NCI-H2081 treated with DMSO at 0.1 percent for 48 hours (cell line): ENCODE data around the gene SNX25.

Experiments
- DNase-seq: peaks from one replicate; lab custom pipeline; 2025; lab: John Stamatoyannopoulos, UW

SNX25 gene

DNA sequence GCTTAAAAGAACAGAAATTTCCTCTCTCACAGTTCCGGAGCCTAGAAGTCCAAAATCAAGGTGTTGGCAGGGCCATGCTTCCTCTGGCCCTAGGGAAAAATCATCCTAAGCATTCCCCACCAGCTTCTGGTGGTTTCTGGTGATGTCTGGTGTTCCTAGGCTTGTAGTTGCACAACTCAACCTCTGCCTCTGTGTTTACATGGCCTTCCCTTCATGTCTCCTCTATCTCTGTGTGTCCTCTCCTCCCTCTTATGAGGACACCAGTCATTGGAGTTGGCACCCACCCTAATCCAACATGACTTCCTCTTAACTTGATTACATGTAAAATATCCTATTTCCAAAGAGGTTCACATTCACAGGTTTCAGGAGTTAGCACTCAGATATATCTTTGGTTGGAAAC, 170.9 kb downstream of the SNX25 start:
- no peak for DNase-seq

DNA sequence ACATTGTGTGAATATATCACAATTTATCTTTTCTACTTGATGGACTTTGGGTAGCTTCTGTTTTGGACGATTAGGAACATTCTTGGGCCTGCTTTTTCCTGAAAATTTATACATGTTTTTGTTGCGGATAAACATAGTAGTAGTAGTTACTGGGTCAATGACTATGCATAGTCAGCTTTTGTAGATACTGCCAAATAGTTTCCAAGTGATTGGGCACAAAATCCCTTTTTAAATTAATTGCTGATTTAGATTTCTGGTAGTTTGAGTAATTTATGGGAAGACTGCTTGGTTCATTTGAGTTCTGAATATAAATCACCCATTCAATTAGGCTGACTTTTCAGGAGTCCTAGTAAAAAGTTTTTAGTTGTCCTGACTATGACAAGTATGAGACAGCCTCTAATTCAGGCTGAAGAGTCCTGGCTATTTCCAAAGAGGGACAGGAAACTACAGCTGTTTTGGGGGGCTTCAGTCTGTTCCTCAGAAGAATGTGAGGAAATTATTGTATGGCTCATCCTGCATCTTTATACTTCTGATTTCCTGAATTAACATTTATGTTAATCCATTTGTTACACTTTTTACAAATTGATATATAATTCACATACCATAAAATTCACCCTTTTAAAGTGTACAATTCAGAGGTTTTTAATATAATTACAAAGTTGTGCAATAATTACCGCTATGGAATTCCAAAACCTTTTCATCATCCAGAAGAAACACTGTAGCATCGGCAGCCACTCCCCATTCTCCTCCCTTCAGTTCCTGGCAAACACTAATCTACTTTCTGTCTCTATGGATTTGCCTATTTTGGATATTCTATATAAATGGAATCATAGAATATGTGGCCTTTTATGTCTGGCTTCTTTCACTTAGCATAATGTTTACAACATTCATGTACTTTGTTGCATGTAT, 172.1 kb downstream of the SNX25 start:
- no peak for DNase-seq

DNA sequence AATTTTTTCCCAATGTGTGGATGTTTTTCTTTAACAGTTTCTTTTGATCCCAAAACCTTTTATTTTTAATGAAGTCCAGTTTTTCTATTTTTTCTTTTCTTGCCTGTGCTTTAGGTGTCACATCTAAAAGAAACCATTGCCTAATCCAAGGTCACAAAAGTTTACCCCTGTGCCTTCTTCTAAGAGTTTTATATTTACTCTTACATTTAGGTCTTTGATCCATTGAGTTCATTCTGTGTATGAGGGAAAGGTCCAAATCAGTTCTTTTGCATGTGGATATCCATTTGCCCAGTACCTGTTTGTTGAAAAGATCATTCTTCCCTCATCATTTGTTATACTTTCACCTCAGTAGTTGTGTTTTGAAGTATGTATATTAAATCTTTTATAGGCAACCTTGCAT, 173.4 kb downstream of the SNX25 start:
- no peak for DNase-seq

DNA sequence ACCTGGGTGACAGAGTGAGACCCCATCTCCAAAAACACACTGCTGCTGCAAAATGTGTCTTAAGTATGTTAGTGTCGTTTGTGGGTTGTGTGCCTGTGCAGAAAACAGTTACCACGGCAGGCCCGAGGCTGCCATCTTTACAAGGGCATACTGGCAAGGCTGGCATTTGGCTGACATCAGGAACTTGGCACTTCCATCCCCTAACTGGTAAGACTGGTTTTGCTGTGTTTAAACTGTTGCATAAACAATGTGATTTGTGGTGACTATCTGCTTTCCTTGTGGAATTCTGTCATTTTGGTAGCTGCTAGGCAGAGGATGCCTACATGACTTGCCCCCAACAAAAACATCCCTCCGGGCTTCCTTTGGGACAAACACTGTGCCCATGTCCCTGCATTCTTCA, 174.1 kb downstream of the SNX25 start:
- no peak for DNase-seq

DNA sequence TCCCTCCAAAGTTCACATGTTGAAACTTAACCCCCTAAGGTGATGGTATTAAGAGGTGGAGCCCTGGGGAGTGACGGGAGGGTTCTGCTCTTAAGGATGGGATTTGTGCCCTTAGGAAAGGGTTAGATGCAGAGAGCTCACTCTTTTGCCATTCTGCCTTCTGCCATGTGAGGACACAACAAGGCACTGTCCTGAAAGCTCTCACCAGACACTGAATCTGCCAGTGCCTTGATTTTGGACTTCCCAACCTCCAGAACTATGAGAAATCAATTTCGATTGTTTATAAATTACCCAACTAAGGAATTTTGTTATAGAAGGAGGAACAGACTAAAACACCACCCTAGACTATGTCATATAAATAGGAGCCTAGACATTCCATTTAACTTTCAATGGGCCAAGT, 174.7 kb downstream of the SNX25 start:
- DNase-seq = no peak

DNA sequence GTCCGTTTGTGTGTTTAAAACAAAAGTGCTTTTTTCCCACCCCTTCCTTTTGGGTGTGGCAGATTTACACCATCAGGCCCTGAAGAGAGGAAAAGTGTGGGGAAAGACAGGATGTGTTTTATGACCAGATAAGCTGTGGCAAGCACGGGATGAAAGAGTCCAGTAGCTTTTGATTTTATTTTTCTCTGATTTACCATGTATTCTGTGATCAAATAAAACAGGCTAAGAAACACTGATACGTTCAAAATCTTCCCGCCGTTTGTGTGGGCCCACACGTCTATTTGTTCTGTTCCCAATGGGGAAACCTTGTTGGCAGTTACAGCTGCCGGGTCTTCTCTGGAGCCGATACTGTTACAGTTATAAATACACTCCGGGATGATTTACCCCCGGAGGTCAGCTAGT, 175.5 kb downstream of the SNX25 start:
- no peak for DNase-seq

DNA sequence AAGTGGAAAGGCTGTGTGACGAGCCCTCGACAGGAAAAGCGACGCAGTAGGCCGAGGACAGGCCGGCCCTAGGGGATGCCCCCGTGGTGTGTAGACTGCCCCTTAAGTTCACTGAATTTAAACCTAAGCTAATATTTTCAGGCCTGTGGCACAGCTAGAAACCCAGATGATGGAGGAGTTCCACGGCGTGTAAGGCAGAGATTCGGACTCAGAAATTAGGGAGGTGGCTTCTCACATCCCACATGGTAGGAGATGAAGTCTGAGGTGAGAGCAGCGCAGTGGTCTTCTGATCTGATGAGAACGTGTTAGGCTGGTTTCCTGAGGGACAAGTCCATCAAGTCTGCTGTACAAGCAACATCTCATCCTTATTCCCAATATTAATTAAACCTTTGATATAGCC, 178.6 kb downstream of the SNX25 start:
- no peak for DNase-seq

DNA sequence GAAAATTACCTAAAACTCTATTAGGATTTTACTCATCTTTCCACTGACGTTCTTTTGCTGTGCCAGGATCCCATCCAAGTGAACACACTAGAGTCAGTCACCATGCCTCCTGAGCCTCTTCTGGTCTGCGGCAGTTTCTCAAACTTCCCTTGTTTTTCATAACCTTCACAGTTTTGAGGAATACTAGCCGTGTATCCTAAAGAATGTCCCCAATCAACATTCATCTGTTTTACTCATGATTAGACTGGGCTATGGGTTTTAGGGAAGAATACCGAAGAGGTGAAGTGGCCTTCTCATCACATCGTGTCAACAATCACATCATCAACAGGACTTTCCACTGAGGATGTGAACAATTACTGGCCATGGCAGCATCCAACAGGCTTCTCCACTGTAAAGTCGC, 181.5 kb downstream of the SNX25 start:
- no peak for DNase-seq

DNA sequence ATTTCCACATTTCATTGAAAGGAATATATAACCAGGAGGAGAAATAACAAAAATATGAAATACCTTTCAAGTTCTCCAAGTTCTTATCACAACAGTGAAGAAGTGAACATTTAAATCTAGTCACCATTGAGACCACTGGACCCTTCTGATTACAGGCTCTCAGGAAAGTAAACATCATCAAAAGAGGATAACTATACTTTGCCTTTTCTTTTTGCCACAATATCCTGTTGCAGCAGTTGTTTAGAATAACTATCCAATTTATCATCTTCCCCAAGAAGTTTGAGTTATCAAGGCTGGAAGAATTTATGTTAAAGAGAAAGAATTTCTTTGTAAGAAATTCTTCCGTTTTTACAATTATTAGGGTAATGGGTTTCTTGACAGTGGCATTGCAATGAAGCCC, 182.8 kb downstream of the SNX25 start:
- DNase-seq = no peak

DNA sequence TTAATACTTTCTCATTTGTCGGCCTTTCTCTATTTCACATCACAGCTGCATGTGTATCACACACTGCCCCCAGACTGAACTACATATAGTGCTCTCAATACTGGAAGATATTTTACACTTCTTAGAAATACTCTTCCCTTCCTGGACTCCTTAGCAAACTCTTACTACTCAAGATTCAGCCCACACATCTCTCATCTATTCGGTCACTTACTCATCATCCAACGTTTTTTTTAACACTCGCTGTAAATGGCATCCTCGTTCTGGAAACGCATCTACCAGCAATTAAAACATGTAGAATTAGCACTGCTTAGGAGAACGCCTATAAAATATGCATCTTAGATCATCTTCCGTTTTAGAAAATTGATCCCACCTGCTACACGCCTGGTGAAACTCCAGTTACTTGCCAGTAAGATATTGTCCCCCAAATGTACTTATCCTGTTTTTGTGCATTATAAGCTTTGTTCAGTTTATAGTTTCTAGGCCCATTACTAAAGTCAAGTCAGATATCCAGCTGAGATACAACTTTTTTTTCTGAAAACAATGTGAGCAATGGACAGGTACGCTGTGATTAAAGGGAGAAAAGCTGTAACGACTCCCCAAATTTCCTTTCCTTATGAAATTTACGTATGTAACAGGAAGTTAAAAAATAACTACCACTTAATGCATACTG, 185.3 kb downstream of the SNX25 start:
- DNase-seq = no peak

DNA sequence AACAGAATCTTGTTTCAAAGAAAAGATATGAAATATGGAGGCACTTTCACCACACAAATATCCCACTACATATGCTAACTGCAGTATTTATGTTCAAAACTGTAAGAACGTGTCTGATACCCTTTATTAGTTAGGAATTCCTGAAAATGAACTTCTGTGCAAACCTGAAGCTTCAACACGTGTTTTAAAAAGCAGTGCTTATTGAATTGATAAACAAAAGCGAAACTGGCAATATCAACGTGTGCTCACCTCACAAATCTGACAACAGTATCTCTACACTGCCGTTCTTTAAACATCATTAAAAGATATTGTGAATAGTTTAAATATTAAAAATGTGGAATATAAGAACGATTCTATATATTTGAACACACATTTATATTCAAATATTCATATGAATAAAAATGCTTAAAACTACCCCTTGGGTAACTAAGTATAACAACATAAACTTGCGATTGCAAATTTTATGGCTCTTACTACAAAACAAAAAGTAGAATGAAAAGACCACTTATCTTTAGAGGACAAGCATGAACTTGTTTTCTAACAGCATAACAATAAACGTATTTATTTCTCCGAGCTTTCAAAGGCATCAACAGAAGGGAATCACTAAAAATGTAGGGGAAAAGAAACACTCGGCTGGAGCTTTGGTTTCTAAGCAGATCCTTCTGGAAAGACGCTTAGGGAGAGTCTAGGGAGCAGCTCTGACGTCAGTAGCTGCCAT, 186.0 kb downstream of the SNX25 start, which contains the start of gene LRP2BP:
TSS of gene LRP2BP (minus strand) at position 687 of the 718 bp plus-strand sequence. CDS start 17,738 bp downstream, outside the sequence.
- no peak for DNase-seq

DNA sequence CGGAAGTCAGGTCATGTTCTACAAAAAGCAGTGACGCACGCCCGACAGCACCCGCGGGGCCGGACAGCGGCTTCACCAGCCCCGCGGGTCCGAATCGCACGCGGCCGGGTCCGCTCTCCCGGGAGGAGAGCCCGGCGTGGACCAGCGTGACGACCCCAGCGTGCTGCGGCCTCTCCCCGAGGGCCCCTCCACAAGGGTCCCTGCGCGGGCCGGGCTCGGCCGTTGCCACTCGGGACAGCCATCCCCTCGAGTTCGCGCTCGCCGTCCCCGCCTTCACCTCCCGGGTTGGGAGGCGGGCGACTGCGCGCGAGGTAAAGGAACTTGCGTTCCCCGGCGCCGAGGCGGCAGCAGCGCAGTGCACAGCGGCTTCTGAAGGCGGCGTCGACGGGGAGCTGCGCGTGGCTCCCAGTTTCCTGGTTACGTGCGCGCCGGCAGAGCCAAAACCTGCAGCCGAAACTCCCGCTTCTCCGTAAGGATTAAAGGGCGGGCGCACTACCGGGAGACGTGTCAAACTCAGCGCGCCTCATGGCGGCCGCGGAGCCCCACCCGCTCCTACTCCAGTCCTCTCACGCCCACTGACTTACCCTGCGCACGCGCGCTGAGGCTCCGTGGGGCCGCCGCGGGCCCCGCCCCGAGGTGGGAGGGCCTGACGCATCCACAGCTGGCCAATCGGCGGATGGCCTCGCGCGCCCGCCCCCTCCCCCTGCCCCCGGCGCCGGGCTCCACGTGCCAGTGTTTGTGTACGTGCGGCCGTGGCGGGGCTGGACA, 186.7 kb downstream of the SNX25 start:
- peak; percentile 54 for DNase-seq

DNA sequence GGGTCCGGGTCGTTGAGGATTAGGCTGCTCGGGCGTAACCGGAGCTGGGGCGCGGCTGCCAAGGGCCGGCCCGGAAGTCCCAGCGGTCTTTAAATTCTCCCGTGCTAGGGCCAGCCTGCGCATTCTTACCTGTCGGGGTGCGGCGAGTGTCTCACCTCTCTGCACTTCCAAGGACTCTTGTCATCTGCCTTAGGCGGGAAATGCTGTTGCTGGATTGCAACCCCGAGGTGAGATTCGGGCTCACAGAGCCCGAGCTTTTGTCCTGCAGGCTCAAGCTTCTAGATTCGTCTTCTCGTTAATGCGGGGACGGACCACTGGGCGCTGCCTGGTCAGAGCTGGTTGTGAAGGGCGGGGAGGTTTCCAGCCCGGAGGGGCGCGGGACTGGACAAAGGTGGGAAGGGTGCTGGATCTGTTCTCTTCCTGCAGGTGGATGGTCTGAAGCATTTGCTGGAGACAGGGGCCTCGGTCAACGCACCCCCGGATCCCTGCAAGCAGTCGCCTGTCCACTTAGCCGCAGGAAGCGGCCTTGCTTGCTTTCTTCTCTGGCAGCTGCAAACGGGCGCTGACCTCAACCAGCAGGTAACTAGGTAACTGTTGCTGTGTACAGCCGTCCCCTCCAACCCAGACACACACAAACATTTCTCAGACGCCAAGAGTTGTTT, 187.5 kb downstream of the SNX25 start, which contains the start of gene ANKRD37:
TSS of gene ANKRD37 (plus strand) at position 118 of the 662 bp plus-strand sequence. CDS start at position 201, 83 bp downstream.
- DNase-seq = no peak

DNA sequence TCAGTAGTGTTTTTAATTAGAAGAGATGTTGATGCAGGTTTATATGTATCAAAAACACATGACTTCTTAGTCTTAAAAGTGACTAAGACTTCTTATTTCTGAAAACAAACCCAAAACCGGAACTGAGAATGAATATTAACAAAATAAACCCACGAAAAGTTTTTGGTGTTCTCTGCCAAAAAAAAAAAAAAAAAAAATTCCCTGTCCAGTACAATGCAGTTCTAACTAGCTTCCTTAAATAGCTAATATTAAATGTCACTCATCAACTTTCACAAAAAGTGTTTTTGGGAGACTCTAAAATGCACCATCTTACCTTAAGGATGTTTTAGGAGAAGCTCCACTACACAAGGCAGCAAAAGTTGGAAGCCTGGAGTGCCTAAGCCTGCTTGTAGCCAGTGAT, 189.2 kb downstream of the SNX25 start:
- no peak for DNase-seq

DNA sequence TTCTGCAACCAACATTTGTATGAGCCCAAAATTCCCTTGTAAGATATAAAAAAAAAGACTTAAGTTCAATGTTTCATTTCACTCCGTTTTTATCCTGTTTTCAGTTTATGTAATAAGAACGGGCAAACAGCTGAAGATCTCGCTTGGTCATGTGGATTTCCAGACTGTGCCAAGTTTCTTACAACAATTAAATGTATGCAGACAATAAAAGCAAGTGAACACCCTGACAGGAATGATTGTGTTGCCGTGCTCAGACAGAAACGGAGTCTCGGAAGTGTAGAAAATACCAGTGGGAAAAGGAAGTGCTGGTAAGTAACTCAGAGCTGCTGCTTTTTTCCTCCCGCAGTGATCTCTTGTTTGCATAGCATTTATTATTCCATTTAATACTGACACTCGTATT, 190.1 kb downstream of the SNX25 start:
- no peak for DNase-seq

DNA sequence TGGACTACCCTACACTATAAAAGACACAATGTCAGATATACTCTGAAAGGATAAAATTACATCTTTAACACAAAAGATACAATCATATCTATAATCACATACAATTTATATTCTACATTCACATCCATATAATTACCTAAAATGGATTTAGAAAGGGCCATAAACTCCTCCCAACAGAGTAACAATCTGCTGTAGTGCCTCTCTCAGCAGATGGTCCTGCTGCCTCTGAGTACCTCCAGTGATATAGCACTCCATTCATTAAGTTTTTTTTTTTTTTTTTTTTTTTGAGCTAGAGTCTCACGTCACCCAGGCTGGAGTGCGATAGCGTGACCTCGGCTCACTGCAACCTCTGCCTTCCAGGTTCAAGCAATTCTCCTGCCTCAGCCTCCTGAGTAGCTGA, 194.6 kb downstream of the SNX25 start:
- no peak for DNase-seq

DNA sequence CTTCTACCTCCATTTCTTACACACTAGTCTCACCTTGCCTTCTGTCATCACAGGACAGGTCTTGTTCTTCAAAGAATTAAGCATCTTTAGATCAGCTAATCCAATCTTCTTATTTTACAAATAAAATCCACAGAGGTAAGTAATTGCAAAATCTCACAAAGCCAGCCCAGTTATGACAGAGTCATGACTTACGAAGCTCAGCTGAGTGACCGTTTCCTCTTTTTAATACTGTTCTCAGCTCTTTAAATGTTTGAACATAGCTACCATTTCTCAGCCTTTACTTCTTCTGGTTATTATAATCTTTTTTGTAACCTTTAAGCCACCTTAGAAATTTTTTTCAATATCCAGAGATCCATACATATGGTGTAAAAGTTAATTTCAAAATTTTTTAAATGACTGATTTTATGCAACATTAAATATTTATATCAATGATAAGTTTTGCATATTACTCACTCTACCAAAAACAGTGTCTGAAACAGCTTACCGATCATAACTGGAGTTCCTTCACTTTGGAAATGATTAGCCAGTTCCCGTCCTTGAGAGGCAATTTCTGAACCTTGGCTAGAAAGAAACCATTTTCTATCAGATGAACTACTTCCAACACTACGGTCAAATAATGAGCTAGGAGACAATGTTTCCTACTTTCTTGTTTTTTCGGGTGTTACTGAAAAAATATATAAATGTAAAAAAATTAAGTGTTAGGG, 196.1 kb downstream of the SNX25 start:
- no peak for DNase-seq

DNA sequence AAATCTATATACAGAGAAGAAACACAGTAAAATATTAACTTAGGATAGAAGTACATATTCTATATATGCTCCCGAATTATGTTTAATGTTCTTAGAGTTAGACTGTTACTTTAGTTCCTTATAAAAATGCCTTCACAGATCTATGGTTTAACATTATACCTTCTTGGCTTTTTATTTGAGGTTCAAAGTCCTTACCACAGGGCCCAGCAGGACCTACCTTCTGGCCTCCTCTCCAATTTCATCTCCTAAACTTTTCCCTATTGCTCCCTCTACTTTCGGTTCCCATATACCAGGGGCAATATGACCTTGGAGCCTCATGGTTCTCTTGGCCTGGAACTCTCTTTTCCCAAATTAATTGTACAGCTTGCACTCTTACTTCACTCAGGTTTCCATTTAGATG, 199.0 kb downstream of the SNX25 start:
- no peak for DNase-seq

DNA sequence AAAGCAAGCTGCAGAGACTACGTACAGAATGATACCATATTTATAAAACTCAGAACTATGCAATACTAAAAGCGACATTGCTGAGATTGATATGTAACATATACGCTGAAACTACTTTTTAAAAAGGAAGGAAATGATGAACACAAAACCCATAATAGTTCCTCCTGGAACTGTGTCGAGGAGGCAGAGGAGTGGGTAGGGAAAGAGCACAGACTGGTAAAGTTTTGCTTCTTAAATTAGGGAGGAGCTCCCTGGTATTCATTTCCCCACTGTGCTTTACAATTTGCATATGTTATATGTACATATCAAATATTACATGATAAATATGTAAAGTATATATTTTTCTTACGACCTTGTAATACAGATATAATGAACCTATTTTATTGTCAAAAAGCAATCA, 202.5 kb downstream of the SNX25 start:
- DNase-seq = no peak

DNA sequence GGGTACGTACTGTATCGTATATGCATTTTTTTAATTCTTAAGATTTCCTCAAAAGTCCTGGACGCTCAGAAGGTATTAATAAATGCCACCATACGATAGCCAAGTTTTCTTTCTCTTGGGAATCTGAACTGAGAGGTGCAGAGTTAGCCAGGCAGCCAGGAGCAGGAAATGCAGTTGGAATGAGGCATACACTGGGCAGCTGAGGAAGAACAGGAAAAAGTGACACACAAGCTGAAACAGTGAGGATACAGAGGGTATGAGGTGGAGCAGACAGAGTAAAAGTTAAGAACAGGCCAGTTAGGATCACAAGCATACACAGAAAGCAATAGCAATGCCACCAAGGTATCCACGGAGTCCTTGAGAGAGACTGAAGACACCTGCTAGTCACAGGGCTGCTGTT, 203.0 kb downstream of the SNX25 start:
- DNase-seq = no peak
